Keratinocyte (primary cell): ENCODE measurements around the gene ACMSD. TPM values are rescaled to one million over a fixed set of nuclear protein-coding genes. Genes with fewer than 3 reads are reported as not detected.

Source experiments
- DNase-seq: peaks from one replicate; pipeline ENCODE4 v3.0.0-alpha.2; 2011; ENCODE audit warnings: low read depth, missing footprints, low spot score
- FAIRE-seq: peaks from 2 replicates; lab custom pipeline; 2011; peaks lifted over from hg19 to GRCh38; lab: Jason Lieb, UNC
- H2AFZ ChIP-seq: 2 replicates; pipeline ENCODE4 v1.6.0; 2012; ENCODE audit warnings: low read length, control low read depth, inconsistent platforms; ENCODE audit not compliant: control insufficient read depth
- H3K27ac ChIP-seq: 2 replicates; pipeline ENCODE4 v1.5.1; 2011; ENCODE audit warnings: low read length; ENCODE audit not compliant: control insufficient read depth, insufficient read depth
- H3K27me3 ChIP-seq: 3 replicates; pipeline ENCODE4 v1.6.0; 2011; ENCODE audit warnings: low read length; ENCODE audit not compliant: control insufficient read depth, insufficient read depth; ENCODE audit errors: extremely low read depth
- H3K36me3 ChIP-seq, 2 experiments: 2 replicates in 1 of 2; 3 replicates in 1 of 2; pipeline ENCODE4 v1.5.1; 2011; ENCODE audit warnings: low read length in 2 of 2, mild to moderate bottlenecking in 1 of 2; ENCODE audit not compliant: control insufficient read depth in 2 of 2, insufficient read depth in 2 of 2; ENCODE audit errors: extremely low read depth in 1 of 2
- H3K4me1 ChIP-seq: 3 replicates; pipeline ENCODE4 v1.5.1; 2011; ENCODE audit warnings: low read length; ENCODE audit not compliant: control insufficient read depth, insufficient read depth; ENCODE audit errors: extremely low read depth
- H3K4me2 ChIP-seq: 3 replicates; pipeline ENCODE4 v1.6.0; 2011; ENCODE audit warnings: low read depth, low read length; ENCODE audit not compliant: control insufficient read depth, insufficient read depth; ENCODE audit errors: extremely low read depth
- H3K4me3 ChIP-seq, 3 experiments: fragments of 200-600 bp in 1 of 3; sonication (generic) in 1 of 3; 2 replicates in 2 of 3; 3 replicates in 1 of 3; pipeline ENCODE4 v1.5.1; 2011 to 2016; ENCODE audit warnings: low read length in 3 of 3, mild to moderate bottlenecking in 3 of 3, control low read depth in 2 of 3, inconsistent platforms in 1 of 3, low read depth in 1 of 3, mixed read lengths in 1 of 3, mixed run types in 1 of 3, moderate library complexity in 1 of 3; ENCODE audit not compliant: control insufficient read depth in 2 of 3, insufficient read depth in 2 of 3; ENCODE audit errors: extremely low read depth in 1 of 3
- H3K79me2 ChIP-seq: 2 replicates; pipeline ENCODE4 v1.6.0; 2012; ENCODE audit warnings: low read length; ENCODE audit not compliant: control insufficient read depth, insufficient read depth
- H3K9ac ChIP-seq: 3 replicates; pipeline ENCODE4 v1.6.0; 2011; ENCODE audit warnings: low read length; ENCODE audit not compliant: control insufficient read depth, insufficient read depth; ENCODE audit errors: extremely low read depth
- H3K9me1 ChIP-seq: 3 replicates; pipeline ENCODE4 v1.6.0; 2011; ENCODE audit warnings: low read length; ENCODE audit not compliant: control insufficient read depth, insufficient read depth; ENCODE audit errors: extremely low read depth
- H3K9me3 ChIP-seq: 2 replicates; pipeline ENCODE4 v1.5.1; 2012; ENCODE audit warnings: low read depth, low read length; ENCODE audit not compliant: control insufficient read depth
- H4K20me1 ChIP-seq: 3 replicates; pipeline ENCODE4 v1.6.0; 2011; ENCODE audit warnings: low read length; ENCODE audit not compliant: control insufficient read depth, insufficient read depth; ENCODE audit errors: extremely low read depth
- CTCF ChIP-seq, 3 experiments: IDR thresholded peaks in 1 of 3; conservative IDR thresholded peaks in 1 of 3; optimal IDR thresholded peaks in 1 of 3; 2 replicates in 2 of 3; 3 replicates in 1 of 3; pipeline versions ENCODE3 to v1.5.1; 2011; ENCODE audit warnings: low read length in 3 of 3, mild to moderate bottlenecking in 3 of 3, moderate library complexity in 2 of 3, control low read depth in 1 of 3, inconsistent platforms in 1 of 3; ENCODE audit not compliant: insufficient read depth in 2 of 3; ENCODE audit errors: extremely low read depth in 1 of 3
- EZH2 ChIP-seq: IDR thresholded peaks from one replicate; pipeline ENCODE4 v1.6.1; 2012; ENCODE audit warnings: inconsistent platforms, mild to moderate bottlenecking, low read length, moderate library complexity
- dilution Hi-C: fragments of 300-500 bp; cut with MboI; formaldehyde crosslinking; loops from one replicate; pipeline ENCODE4 v1.7.0; 2020; ENCODE audit warnings: low sequenced_read_pairs; ENCODE audit not compliant: extremely low pct_ligation_motif_present
- polyA plus RNA-seq, 5 experiments: library from polyadenylated mRNA; depleted of rRNA in 3 of 5; stranded (reverse) in 3 of 5; stranded (forward) in 1 of 5; unstranded in 1 of 5; fragments of >200 nt; gene quantifications; 1 replicate in 1 of 5; 2 replicates in 3 of 5; 3 replicates in 1 of 5; pipeline versions ENCODE4 v1.2.1 to v1.2.3, GENCODE V29; 2011 to 2012; ENCODE audit warnings: missing spikeins in 2 of 5, low read depth in 1 of 5, low replicate concordance in 1 of 5

ACMSD gene
- polyA plus RNA-seq, 1 donor (not counting 4 experiments of a cell fraction or from before 2014, with no cell fraction given): not detected

- no peaks in the 10 kb centered on the region for H4K20me1 ChIP-seq
- dilution Hi-C loops: no loop called here
- no peaks in the 10 kb centered on the region for H3K79me2 ChIP-seq
- H3K4me1 ChIP-seq: peaks cover 19% of the 10 kb centered on the region
- no peaks in the 10 kb centered on the region for H3K9me1 ChIP-seq
- no peaks in the 10 kb centered on the region for H3K9me3 ChIP-seq
- H3K27ac ChIP-seq: peak overlapping the region; percentile 73
- no peak overlapping the region for H3K4me3 ChIP-seq
- DNase-seq: peak; percentile 32
- TF ChIP-seq CTCF (optimal IDR thresholded peaks at IDR 0.05 in 1 of 3, IDR thresholded peaks at IDR 0.05 in 1 of 3, conservative IDR thresholded peaks at IDR 0.05 in 1 of 3; ENCODE audit: extremely low read depth in 1 of 3, insufficient read depth in 2 of 3, low read length in 3 of 3) (no peak), EZH2 (no peak)
- no peak overlapping the region for H3K9ac ChIP-seq
- H2AFZ ChIP-seq: peak overlapping the region; percentile 76
- no peaks in the 10 kb centered on the region for H3K36me3 ChIP-seq
- H3K27me3 ChIP-seq: no peaks in the 10 kb centered on the region
- peak; percentile 95 for FAIRE-seq
- peak overlapping the region; percentile 39 for H3K4me2 ChIP-seq
Observed at GRCh38 chr2:134819334-134819733, 19.1 kb upstream of the ACMSD start.

- DNase-seq (no peak), FAIRE-seq (no peak)
- no peak overlapping the region for H3K9ac ChIP-seq
- H3K4me1 ChIP-seq: peaks cover 14% of the 10 kb centered on the region
- H2AFZ ChIP-seq: no peak overlapping the region
- TF ChIP-seq CTCF (optimal IDR thresholded peaks at IDR 0.05 in 1 of 3, IDR thresholded peaks at IDR 0.05 in 1 of 3, conservative IDR thresholded peaks at IDR 0.05 in 1 of 3; ENCODE audit: extremely low read depth in 1 of 3, insufficient read depth in 2 of 3, low read length in 3 of 3): no peak
- no peaks in the 10 kb centered on the region for H4K20me1 ChIP-seq
- H3K4me3 ChIP-seq: no peak overlapping the region
- H3K4me2 ChIP-seq: no peak overlapping the region
- no peak overlapping the region for H3K27ac ChIP-seq
- no peaks in the 10 kb centered on the region for H3K9me1 ChIP-seq
- H3K9me3 ChIP-seq: no peaks in the 10 kb centered on the region
- no peaks in the 10 kb centered on the region for H3K79me2 ChIP-seq
- H3K27me3 ChIP-seq: no peaks in the 10 kb centered on the region
- dilution Hi-C loops: no loop called here
- no peaks in the 10 kb centered on the region for H3K36me3 ChIP-seq
Observed at GRCh38 chr2:134823431-134823830, 15.0 kb upstream of the ACMSD start.
